ENCODE data around the gene MRPS35. TPM values are rescaled to one million over a fixed set of nuclear protein-coding genes. Genes with fewer than 3 reads are reported as not detected.

MRPS35 gene
- total RNA-seq, 4 donors from 2014 or later: 76.3 to 153 (median 98.2) TPM

GRCh38 chr12:27703720-27704452 lies 6.7 kb upstream of the MRPS35 start:
- Histone ChIP-seq H3K27ac (no peak overlapping the region), H3K4me1 (no peaks in the 10 kb centered on the region), H3K27me3 (no peaks in the 10 kb centered on the region), H3K36me3 (no peaks in the 10 kb centered on the region), H3K4me3 (no peak overlapping the region), H3K9me3 (no peaks in the 10 kb centered on the region)
- DNase-seq (no peak), ATAC-seq (peak in 1 of 2 donors; percentile 78)
- in situ Hi-C loops (cut with MboI; ENCODE audit: low sequenced_read_pairs in 4 of 4): no loop called here
- no peak for TF ChIP-seq POLR2A (IDR thresholded peaks at IDR 0.05)
- TF ChIP-seq, protein P1, sequence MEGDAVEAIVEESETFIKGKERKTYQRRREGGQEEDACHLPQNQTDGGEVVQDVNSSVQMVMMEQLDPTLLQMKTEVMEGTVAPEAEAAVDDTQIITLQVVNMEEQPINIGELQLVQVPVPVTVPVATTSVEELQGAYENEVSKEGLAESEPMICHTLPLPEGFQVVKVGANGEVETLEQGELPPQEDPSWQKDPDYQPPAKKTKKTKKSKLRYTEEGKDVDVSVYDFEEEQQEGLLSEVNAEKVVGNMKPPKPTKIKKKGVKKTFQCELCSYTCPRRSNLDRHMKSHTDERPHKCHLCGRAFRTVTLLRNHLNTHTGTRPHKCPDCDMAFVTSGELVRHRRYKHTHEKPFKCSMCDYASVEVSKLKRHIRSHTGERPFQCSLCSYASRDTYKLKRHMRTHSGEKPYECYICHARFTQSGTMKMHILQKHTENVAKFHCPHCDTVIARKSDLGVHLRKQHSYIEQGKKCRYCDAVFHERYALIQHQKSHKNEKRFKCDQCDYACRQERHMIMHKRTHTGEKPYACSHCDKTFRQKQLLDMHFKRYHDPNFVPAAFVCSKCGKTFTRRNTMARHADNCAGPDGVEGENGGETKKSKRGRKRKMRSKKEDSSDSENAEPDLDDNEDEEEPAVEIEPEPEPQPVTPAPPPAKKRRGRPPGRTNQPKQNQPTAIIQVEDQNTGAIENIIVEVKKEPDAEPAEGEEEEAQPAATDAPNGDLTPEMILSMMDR (IDR thresholded peaks at IDR 0.05 in 4 of 5, conservative IDR thresholded peaks at IDR 0.05 in 1 of 5): peak; percentile 50 to 75 (median 64)
- intact Hi-C loops (cut with DNase I; ENCODE audit: low total_unique reads): no loop called here

GRCh38 chr12:27705263-27705662 lies 5.4 kb upstream of the MRPS35 start:
- in situ Hi-C loops (cut with MboI; ENCODE audit: low sequenced_read_pairs in 4 of 4): no loop called here
- intact Hi-C loops (cut with DNase I; ENCODE audit: low total_unique reads): no loop called here
- ATAC-seq: no peak

DNA sequence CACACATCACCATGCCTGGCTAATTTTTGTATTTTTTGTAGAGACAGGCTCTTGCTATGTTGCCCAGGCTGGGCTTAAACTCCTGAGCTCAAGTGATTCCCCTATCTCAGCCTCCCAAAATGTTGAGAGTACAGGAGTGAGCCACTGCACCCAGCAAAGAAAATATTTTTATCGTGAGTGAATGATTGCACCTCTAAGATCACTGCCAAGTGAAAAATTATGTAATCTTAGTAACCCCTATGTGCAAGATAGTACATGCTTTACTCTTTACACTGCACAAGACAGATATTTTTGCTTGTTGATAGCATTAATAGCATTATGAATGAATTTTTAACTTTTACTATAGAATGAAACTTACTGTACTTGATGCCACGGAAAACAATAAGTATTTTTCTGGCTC lies 3.4 kb upstream of the MRPS35 start:
- Histone ChIP-seq H3K27ac (no peak overlapping the region), H3K4me1 (peaks cover 9 to 17% of the 10 kb centered on the region in 2 donors), H3K27me3 (no peaks in the 10 kb centered on the region), H3K9me3 (no peaks in the 10 kb centered on the region), H3K4me3 (no peak overlapping the region), H3K36me3 (no peaks in the 10 kb centered on the region)
- ATAC-seq (no peak), DNase-seq (no peak)
- TF ChIP-seq, protein P1 (IDR thresholded peaks at IDR 0.05 in 4 of 5, conservative IDR thresholded peaks at IDR 0.05 in 1 of 5): no peak
- no peak for TF ChIP-seq POLR2A (IDR thresholded peaks at IDR 0.05)
- intact Hi-C loops (cut with DNase I; ENCODE audit: low total_unique reads) (no loop called here), in situ Hi-C loops (cut with MboI; ENCODE audit: low sequenced_read_pairs in 4 of 4) (no loop called here)

More at GRCh38 chr12:27705263-27705662, 5.4 kb upstream of the MRPS35 start:
- Histone ChIP-seq H3K27ac (no peak overlapping the region), H3K4me1 (peaks cover 0 to 8% of the 10 kb centered on the region in 2 donors), H3K36me3 (no peaks in the 10 kb centered on the region), H3K9me3 (no peaks in the 10 kb centered on the region), H3K27me3 (no peaks in the 10 kb centered on the region), H3K4me3 (no peak overlapping the region)
- no peak for DNase-seq
- TF ChIP-seq, protein P1 (IDR thresholded peaks at IDR 0.05 in 4 of 5, conservative IDR thresholded peaks at IDR 0.05 in 1 of 5): no peak
- no peak for TF ChIP-seq POLR2A (IDR thresholded peaks at IDR 0.05)

DNA sequence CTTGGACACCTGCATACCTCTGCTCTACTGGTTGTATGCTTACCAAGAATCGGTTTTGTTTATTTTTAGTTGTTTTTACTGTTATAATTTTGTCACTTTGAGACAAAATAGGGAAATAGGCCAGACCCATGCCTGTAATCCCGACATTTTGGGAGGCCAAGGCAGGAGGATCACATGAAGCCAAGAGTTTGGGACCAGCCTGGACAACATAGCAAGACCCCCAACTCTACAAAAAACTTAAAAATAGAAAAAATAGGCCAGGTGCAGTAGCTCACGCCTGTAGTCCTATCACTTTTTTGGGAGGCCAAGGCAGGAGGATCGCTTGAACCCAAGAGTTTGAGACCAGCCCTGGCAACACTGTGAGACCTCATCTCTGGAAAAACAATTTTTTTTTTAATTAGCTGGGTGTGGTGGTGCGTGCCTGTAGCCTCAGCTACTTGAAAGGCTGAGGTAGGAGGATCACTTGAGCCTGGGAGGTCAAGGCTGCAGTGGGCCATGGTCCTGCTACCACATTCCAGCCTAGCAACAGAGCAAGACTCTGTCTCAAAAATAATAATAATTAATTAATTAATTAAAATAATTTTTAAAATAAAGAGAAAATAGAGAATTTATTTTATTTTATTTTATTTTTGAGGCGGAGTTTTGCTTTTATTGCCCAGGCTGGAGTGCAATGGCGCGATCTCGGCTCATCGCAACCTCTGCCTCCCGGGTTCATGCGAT lies 1.3 kb upstream of the MRPS35 start:
- in situ Hi-C loops (cut with MboI; ENCODE audit: low sequenced_read_pairs in 4 of 4): no loop called here
- no peak for DNase-seq
- H3K9me3 ChIP-seq: no peaks in the 10 kb centered on the region
- peak overlapping the region; percentile 82 to 98 (median 86) for H3K4me3 ChIP-seq
- peaks cover 19 to 23% of the 10 kb centered on the region in 2 donors for H3K4me1 ChIP-seq
- TF ChIP-seq, protein P1 (IDR thresholded peaks at IDR 0.05 in 4 of 5, conservative IDR thresholded peaks at IDR 0.05 in 1 of 5): no peak
- TF ChIP-seq POLR2A (IDR thresholded peaks at IDR 0.05): no peak
- no peak for ATAC-seq
- peak overlapping the region; percentile 78 to 87 (median 85) for H3K27ac ChIP-seq
- intact Hi-C loops (cut with DNase I; ENCODE audit: low total_unique reads): no loop called here
- H3K36me3 ChIP-seq: no peaks in the 10 kb centered on the region
- H3K27me3 ChIP-seq: no peaks in the 10 kb centered on the region

Data from gastrocnemius medialis (tissue), 4 donors.